Hepatocyte (in vitro differentiated cells): ENCODE results near the gene LSAMP.

ENCODE experiments used
- CTCF ChIP-seq: fragments of 200-600 bp; sonication (generic); IDR thresholded peaks from 2 replicates; pipeline ENCODE4 v1.5.1; 2016; ENCODE audit warnings: antibody characterized with exemption, mild to moderate bottlenecking; ENCODE audit not compliant: poor library complexity
- EZH2 ChIP-seq: fragments of 200-600 bp; sonication (generic); IDR thresholded peaks from 2 replicates; pipeline ENCODE4 v1.6.1; 2016; ENCODE audit warnings: antibody characterized with exemption, mild to moderate bottlenecking, borderline replicate concordance
- EZH2phosphoT487 ChIP-seq: fragments of 200-600 bp; sonication (generic); IDR thresholded peaks from one replicate; pipeline ENCODE4 v1.6.1; 2018; ENCODE audit warnings: antibody characterized with exemption, mild to moderate bottlenecking, low read depth, moderate library complexity; ENCODE audit not compliant: unreplicated experiment, severe bottlenecking

GRCh38 chr3:116340680-116341216 lies 104.5 kb downstream of the LSAMP start:
- TF ChIP-seq CTCF: no peak
- TF ChIP-seq EZH2: no peak
- TF ChIP-seq EZH2phosphoT487: no peak
